Camera-type eye (tissue), 1 donor: Measurements from ENCODE around the gene IFI44. TPM values are rescaled to one million over a fixed set of nuclear protein-coding genes. Genes with fewer than 3 reads are reported as not detected.

Experiments
- total RNA-seq: library from RNA; depleted of rRNA; stranded (reverse); fragments of >200 nt; gene quantifications from one replicate; pipeline ENCODE4 v1.2.3, GENCODE V29; 2014

The IFI44 gene, protein sequence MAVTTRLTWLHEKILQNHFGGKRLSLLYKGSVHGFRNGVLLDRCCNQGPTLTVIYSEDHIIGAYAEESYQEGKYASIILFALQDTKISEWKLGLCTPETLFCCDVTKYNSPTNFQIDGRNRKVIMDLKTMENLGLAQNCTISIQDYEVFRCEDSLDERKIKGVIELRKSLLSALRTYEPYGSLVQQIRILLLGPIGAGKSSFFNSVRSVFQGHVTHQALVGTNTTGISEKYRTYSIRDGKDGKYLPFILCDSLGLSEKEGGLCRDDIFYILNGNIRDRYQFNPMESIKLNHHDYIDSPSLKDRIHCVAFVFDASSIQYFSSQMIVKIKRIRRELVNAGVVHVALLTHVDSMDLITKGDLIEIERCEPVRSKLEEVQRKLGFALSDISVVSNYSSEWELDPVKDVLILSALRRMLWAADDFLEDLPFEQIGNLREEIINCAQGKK
- total RNA-seq = 23.2 TPM

DNA sequence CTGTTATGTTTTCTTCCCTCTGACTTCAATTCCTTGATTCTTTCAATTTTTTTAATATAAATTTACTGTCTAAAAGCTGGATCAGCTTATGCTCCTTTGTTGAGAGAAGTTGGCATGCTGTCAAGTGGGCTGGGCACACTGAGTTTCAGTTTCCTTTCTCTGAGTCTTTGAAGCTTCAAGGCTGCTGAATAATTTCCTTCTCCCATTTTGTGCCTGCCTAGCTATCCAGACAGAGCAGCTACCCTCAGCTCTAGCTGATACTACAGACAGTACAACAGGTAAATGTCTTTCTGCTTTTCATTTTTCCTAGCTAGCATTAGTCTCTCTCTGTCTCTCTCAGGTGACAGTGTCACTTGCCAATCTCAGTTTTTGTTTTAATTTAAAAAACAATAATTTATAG lies at the start of gene IFI44:
Gene IFI44, plus strand, starts transcription at position 204 of the 400 bp plus-strand sequence. CDS start 365 bp downstream, outside the sequence.

DNA sequence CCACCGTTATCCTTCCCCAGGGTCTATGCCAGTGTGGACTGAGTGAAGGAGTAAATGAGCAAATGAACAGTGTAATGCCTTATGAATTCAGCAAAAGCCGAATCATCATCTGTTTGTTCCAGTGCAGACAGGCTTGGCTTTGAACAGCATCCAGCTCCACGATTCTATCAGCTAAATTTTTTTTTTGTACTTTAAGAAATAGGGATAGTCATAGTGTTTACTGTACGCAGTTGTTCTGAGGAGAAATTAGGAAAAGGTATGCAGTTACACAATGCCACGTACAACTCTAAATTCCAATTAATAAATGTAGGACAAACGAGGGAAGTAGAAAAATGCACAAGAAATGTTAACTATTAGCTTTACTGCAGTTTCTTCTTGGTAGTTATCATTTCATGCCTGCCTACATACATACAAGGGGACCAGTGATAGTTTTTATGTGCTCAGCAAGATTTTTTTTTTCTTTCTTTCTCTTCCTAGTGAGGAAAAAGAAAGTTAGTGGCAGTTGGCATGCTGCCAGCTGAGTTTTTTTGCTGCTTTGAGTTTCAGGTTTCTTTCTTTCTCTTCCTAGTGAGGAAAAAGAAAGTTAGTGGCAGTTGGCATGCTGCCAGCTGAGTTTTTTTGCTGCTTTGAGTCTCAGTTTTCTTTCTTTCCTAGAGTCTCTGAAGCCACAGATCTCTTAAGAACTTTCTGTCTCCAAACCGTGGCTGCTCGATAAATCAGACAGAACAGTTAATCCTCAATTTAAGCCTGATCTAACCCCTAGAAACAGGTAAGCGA lies 29.6 kb upstream of the IFI44 start, which contains the start of gene IFI44L:
Gene IFI44L, plus strand, starts transcription at position 646 of the 777 bp plus-strand sequence. CDS start 7,468 bp downstream, outside the sequence.

Other genes with a start within 250 kb of the IFI44 start
- gene PTGFR, start 158.9 kb upstream of the IFI44 start, total RNA-seq = 9.5 TPM
- gene IFI44L, start 29.4 kb upstream of the IFI44 start, total RNA-seq = 16.8 TPM